ENCODE data around the gene SLC38A8.

SLC38A8 gene

GRCh38 chr16:84087001-84087400 is 44.4 kb upstream of the SLC38A8 start:
- Histone ChIP-seq H3K27me3 (ENCODE audit: insufficient read depth, low read depth, severe bottlenecking) (no peaks in the 10 kb centered on the region), H3K9me3 (ENCODE audit: severe bottlenecking) (no peaks in the 10 kb centered on the region), H3K27ac (no peak overlapping the region), H3K36me3 (peaks cover 22% of the 10 kb centered on the region), H3K4me3 (ENCODE audit: low read depth, low read length) (no peak overlapping the region)
- no peak for DNase-seq
- TF ChIP-seq CTCF (IDR thresholded peaks at IDR 0.05; ENCODE audit: low read depth, low read length) = no peak

- DNase-seq = no peak
- Histone ChIP-seq H3K9me3 (ENCODE audit: severe bottlenecking) (no peaks in the 10 kb centered on the region), H3K36me3 (peaks cover 22% of the 10 kb centered on the region), H3K27ac (no peak overlapping the region), H3K4me3 (ENCODE audit: low read depth, low read length) (no peak overlapping the region), H3K27me3 (ENCODE audit: insufficient read depth, low read depth, severe bottlenecking) (no peaks in the 10 kb centered on the region)
- TF ChIP-seq CTCF (IDR thresholded peaks at IDR 0.05; ENCODE audit: low read depth, low read length) = no peak
These were observed 43.7 kb upstream of the SLC38A8 start for GRCh38 chr16:84086341-84086740.

- Histone ChIP-seq H3K9me3 (ENCODE audit: severe bottlenecking) (no peaks in the 10 kb centered on the region), H3K4me3 (ENCODE audit: low read depth, low read length) (no peak overlapping the region), H3K27me3 (ENCODE audit: insufficient read depth, low read depth, severe bottlenecking) (no peaks in the 10 kb centered on the region), H3K36me3 (peaks cover 22% of the 10 kb centered on the region), H3K27ac (no peak overlapping the region)
- DNase-seq = no peak
- no peak for TF ChIP-seq CTCF (IDR thresholded peaks at IDR 0.05; ENCODE audit: low read depth, low read length)
These were observed 43.2 kb upstream of the SLC38A8 start for GRCh38 chr16:84085773-84086172.

- no peak for TF ChIP-seq CTCF (IDR thresholded peaks at IDR 0.05; ENCODE audit: low read depth, low read length)
- H3K27ac ChIP-seq = no peak overlapping the region
- peaks cover 19% of the 10 kb centered on the region for H3K36me3 ChIP-seq
These were observed 42.7 kb upstream of the SLC38A8 start for GRCh38 chr16:84085271-84085667.

GRCh38 chr16:84084570-84085270 is 42.1 kb upstream of the SLC38A8 start:
- peak; percentile 61 for DNase-seq
- H3K9me3 ChIP-seq (ENCODE audit: severe bottlenecking) = no peaks in the 10 kb centered on the region
- H3K4me3 ChIP-seq (ENCODE audit: low read depth, low read length) = no peak overlapping the region
- no peak overlapping the region for H3K27ac ChIP-seq
- peak; percentile 84 for TF ChIP-seq CTCF (IDR thresholded peaks at IDR 0.05; ENCODE audit: low read depth, low read length)
- H3K36me3 ChIP-seq = peaks cover 15% of the 10 kb centered on the region
- no peaks in the 10 kb centered on the region for H3K27me3 ChIP-seq (ENCODE audit: insufficient read depth, low read depth, severe bottlenecking)

More at GRCh38 chr16:84085271-84085667, 42.7 kb upstream of the SLC38A8 start:
- Histone ChIP-seq H3K4me3 (ENCODE audit: low read depth, low read length) (no peak overlapping the region), H3K9me3 (ENCODE audit: severe bottlenecking) (no peaks in the 10 kb centered on the region), H3K27me3 (ENCODE audit: insufficient read depth, low read depth, severe bottlenecking) (no peaks in the 10 kb centered on the region)
- no peak for DNase-seq
